GM10847 (cell line): Measurements from ENCODE around the gene DGKB.

Experiments used
- POLR2A ChIP-seq: IDR thresholded peaks from 2 replicates; pipeline ENCODE4 v1.6.1; 2011; ENCODE audit not compliant: insufficient read length; ENCODE audit errors: extremely low read depth

The DGKB gene

GRCh38 chr7:14340393-14341074 lies 562.0 kb downstream of the DGKB start:
- TF ChIP-seq POLR2A: no peak

- TF ChIP-seq POLR2A: no peak
These were observed 562.7 kb downstream of the DGKB start for GRCh38 chr7:14339861-14340260.

GRCh38 chr7:14336256-14336655 lies 566.3 kb downstream of the DGKB start:
- no peak for TF ChIP-seq POLR2A

GRCh38 chr7:14332155-14332554 lies 570.4 kb downstream of the DGKB start:
- no peak for TF ChIP-seq POLR2A

GRCh38 chr7:14324767-14325166 lies 577.8 kb downstream of the DGKB start:
- TF ChIP-seq POLR2A: no peak

- no peak for TF ChIP-seq POLR2A
These were observed 579.8 kb downstream of the DGKB start for GRCh38 chr7:14322724-14323123.

- TF ChIP-seq POLR2A: no peak
These were observed 580.6 kb downstream of the DGKB start for GRCh38 chr7:14321947-14322346.

GRCh38 chr7:14309432-14309831 lies 593.1 kb downstream of the DGKB start:
- TF ChIP-seq POLR2A: no peak

GRCh38 chr7:14305233-14305866 lies 597.2 kb downstream of the DGKB start:
- TF ChIP-seq POLR2A: no peak

- no peak for TF ChIP-seq POLR2A
These were observed 599.0 kb downstream of the DGKB start for GRCh38 chr7:14303536-14303935.

- TF ChIP-seq POLR2A: no peak
These were observed 607.9 kb downstream of the DGKB start for GRCh38 chr7:14294637-14295036.

GRCh38 chr7:14293434-14293833 lies 609.1 kb downstream of the DGKB start:
- no peak for TF ChIP-seq POLR2A

- no peak for TF ChIP-seq POLR2A
These were observed 609.8 kb downstream of the DGKB start for GRCh38 chr7:14292737-14293136.

GRCh38 chr7:14289957-14290356 lies 612.6 kb downstream of the DGKB start:
- no peak for TF ChIP-seq POLR2A

- TF ChIP-seq POLR2A: no peak
These were observed 613.9 kb downstream of the DGKB start for GRCh38 chr7:14288701-14289100.

GRCh38 chr7:14287398-14287797 lies 615.2 kb downstream of the DGKB start:
- TF ChIP-seq POLR2A: no peak

- no peak for TF ChIP-seq POLR2A
These were observed 616.5 kb downstream of the DGKB start for GRCh38 chr7:14286036-14286435.
